Amniotic stem cell (primary cell): ENCODE data around the gene TRIM52.
"Not testable (repeated sequence)": the region's sequence is repeated elsewhere in the genome, so short reads cannot be mapped to it uniquely, and the experiment has no call there.

Experiments used
- DNase-seq: peaks from one replicate; lab custom pipeline; 2025; lab: John Stamatoyannopoulos, UW

TRIM52 gene

DNA sequence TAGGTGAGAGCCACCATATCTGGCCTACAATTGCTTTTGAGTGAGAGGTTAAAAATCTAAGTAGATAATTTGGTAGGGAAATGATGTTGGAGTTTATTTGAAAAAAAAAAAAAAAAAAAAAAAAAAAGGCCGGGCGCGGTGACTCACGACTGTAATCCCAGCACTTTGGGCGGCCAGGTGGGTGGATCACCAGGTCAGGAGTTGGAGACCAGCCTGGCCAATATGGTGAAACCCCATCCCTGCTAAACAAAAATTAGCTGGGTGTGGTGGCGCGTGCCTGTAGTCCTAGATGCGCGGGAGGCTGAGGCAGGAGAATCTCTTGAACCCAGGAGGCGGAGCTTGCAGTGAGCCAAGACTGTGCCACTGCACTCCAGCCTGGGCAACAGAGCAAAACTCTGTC is 46.7 kb downstream of the TRIM52 start:
- DNase-seq = not testable (repeated sequence)

DNA sequence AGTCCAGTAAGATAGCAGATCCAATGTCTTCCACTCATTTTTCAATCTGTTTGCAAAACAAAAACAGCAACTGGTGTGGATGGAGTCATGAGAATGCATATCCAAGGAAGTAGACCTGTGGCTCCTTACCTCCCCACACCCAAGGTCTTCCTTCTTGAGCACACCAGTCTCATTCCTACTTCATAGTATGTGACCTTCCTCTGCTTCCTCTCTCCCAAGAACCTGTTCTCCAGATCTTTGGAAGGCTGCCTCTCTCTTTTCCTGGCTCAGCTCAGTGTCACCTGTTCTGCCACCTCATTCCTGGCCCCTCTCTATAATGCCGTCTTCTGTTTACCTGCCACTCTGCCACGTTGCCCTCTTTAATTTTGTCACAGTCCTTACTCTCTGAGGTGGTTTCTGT is 48.0 kb downstream of the TRIM52 start:
- no peak for DNase-seq

DNA sequence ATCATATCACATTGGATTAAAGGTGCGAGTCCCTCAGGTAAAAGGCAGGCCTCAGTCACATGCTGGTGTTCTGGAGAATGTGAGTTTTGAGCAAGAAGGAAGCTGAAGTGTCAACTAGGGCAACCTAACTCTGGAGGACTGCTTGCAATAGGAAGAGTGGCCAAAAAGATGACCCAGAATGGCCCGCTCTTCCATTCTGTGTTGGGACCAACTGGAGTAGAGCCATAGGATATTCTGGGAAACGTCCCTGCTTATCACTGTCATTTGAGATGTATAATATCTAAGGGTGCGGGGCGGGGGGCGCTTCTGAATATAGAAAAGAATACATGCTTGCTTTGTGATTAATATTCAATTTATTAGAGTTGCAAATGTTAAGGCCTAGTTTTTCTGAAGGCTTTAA is 48.9 kb downstream of the TRIM52 start:
- no peak for DNase-seq

DNA sequence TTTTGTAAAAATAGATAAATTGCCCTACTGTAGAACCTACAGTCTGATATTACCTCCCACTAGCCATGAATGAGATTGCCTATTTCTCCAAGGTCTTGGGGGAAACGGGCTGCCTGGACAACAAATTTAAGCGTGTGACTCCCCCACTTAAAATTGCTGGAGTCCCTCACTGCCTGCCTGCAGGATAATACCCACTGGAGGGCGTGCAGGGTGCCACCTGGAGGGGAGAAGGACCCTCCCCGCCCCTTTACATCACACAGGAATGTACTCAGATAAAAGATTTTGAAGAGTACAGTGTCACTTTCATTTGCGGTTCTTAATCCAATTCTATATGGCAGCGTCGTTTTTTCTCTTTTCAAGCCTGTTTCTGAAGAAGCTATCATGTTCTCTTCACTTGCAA is 49.7 kb downstream of the TRIM52 start:
- DNase-seq = no peak

DNA sequence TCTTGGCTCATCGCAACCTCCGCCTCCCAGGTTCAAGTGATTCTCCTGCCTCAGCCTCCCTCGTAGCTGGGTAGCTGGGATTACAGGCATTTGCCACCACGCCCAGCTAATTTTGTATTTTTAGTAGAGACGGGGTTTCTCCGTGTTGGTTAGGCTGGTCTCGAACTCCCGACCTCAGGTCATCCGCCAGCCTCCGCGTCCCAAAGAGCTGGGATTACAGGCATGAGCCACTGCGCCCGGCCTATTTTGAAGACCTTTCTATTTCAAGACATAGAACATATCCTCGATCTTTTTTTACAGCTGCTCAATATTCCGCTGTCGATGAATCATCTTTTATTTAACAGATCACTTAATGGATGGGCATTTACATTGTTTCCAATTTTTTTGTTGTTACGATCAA is 50.2 kb downstream of the TRIM52 start:
- not testable (repeated sequence) for DNase-seq

DNA sequence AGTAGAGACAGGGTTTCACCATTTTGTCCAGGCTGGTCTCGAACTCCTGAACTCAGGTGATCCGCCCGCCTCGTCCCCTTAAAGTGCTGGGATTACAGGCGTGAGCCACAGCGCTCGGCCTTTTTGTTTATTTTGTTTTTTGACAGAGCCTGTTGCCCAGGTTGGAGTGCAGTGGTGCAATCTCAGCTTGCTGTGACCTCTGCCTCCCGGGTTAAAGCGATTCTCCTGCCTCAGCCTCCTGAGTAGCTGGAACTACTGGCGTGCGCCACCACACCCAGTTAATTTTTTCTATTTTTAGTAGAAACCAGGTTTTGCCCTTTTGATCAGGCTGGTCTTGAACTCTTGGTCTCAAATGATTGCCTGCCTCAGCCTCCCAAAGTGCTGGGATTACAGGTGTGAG is 50.8 kb downstream of the TRIM52 start:
- DNase-seq = not testable (repeated sequence)

DNA sequence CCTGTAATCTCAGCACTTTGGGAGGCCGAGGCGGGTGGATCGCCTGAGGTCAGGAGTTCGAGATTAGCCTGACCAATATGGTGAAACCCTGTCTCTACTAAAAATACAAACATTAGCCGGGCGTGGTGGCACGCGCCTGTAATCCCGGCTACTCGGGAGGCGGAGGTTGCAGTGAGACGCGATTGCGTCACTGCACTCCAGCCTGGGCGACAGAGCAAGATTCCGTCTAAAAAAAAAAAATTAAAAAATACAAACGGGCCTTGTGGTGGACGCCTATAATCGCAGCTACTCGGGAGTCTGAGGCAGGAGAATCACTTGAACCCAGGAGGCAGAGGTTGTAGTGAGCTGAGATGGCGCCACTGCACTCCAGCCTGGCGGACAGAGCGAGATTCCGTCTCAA is 51.9 kb downstream of the TRIM52 start:
- not testable (repeated sequence) for DNase-seq

DNA sequence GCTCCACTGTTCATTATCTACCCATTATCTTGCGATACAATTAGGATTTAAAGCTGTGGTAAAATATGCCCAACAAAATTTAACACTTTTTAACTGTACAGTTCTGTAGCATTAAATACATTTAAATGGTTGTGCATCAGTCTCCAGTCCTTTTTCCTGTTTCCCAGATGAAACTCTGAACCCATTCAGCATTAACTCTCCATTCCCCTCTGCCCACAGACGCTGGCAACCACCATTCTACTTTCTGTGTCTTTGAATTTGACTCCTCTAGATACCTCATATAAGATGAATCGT is 53.0 kb downstream of the TRIM52 start:
- no peak for DNase-seq

DNA sequence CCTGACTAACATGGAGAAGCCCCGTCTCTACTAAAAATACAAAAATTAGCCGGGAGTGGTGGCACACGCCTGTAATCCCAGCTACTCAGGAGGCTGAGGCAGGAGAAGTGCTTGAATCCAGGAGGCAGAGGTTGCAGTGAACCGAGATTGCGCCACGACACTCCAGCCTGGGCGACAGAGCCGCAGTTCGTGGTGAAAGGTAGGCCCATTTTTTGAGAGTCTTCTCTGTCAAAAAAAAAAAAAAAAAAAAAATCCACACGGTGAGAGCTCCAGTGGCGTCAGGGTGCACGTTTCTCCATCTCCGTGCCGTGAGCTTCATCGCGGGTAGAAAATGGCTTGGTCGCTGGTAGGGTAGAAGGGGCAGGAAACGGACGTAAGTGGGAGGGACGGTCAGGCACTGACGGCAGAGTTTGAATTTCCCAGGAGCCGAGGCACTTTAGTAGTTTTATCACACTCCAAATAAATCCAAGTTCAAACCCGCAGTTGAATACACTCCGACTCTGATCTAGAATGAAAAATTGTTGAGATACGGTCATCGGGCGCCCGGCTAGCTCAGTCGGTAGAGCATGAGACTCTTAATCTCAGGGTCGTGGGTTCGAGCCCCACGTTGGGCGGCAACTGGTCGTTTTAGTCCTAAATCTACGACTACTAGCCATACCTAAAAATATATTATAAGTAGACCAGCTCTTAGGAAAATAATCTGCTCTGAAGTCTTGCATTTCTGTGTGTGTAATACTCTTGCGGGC is 53.6 kb downstream of the TRIM52 start:
- DNase-seq = no peak

DNA sequence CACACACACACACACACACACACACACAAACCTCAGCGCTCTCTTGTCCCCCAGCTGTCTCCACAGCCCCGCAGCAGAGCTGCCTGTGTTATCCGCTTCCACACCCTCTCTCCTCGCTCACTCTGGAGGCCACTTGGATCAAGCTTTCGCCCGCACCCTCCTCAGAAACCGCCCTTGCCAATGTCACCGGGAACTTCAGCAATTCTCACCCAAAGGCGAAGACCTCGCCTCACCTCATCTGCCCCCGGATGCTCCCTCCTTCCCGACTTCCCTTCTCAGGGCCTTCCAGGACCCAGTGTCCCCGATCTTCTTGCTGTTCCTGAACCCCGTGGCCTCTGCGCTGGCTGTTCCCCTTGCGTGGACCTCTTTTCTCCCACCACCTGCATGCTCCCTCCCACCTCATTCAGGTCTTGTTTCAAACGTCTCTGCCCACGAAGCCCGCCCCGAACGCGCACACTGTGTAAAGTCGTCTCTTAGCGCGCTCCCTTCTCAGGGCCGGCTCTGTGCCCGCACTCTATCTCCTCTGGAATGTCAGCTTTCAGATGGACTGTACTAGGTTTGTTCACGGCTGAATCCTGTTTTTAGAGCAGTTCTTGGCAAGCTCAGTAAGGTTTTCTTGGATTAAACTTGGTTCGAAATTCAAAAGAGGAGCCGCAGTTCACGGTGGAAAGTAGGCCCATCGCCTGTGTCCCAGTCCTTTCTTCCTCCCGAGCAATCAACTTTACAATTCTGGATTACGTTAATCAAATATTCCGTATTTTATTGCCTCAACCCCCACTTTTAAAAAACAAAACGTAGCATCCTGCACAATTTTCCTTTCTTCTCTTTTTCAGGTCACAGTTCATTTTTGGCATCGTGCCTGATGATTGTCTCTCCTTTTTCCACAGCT is 54.9 kb downstream of the TRIM52 start:
- no peak for DNase-seq
